Activated naive CD8-positive, alpha-beta T cell treated with anti-CD3 and anti-CD28 coated beads, Interleukin-2, amount 50 U/mL, for 16 hours (primary cell): ENCODE results near the gene TMEM87B.

Source experiments
- DNase-seq: peaks from one replicate; pipeline ENCODE4 v3.0.0-alpha.2; 2020; ENCODE audit warnings: low read depth, low spot score

The TMEM87B gene

DNA sequence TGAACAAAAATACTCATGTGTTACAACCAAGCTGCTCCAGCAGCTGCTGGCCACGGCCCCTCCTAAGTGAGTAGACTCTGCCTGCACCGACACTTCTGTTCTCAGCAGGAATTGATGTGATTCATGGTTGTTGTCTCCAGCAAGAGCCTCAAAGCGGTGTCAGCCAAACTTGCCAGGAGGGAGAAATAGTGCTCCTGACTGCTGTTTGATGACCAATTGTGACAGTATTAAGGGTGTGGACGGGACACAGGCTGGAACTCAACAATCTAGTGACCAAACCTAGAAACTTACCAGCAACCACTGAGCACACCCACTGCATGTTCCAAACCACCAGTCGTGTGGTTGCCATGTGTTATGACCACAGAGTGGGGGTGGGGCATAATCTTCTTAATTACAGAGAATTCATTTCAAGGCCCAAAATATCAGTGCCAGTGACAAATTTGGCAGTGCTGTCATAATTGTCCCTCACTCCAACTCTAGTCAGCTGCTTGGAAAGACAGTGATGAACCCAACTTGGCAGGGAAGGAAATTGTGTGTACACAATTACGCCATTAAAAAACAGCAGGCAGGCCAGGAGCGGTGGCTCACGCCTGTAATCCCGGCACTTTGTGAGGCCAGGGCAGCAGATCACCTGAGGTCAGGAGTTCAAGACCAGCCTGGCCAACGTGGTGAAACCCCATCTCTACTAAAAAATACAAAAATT is 113.5 kb downstream of the TMEM87B start:
- DNase-seq: no peak
